Mammary microvascular endothelial cell (primary cell): ENCODE data around the gene IER5L. TPM values are rescaled to one million over a fixed set of nuclear protein-coding genes. Genes with fewer than 3 reads are reported as not detected.

Experiments used
- total RNA-seq: library from RNA; depleted of rRNA; stranded (reverse); fragments of >200 nt; gene quantifications from 2 replicates; pipeline ENCODE4 v1.2.3, GENCODE V29; 2015

Gene IER5L
- 19.2 and 22.7 TPM in 2 replicates for total RNA-seq

GRCh38 chr9:129177791-129178567, at the start of gene IER5L:
IER5L (minus strand) TSS chr9:129178261; CDS start chr9:129178052, 209 bp downstream.

Other genes starting within 250 kb of the IER5L start
- 35.5 and 37.8 TPM in 2 replicates for gene DOLK, start 230.7 kb downstream of the IER5L start, total RNA-seq
- 50.4 and 50.8 TPM in 2 replicates for gene NUP188, start 230.6 kb downstream of the IER5L start, total RNA-seq
- 41.3 and 46.2 TPM in 2 replicates for gene SH3GLB2, start 149.9 kb downstream of the IER5L start, total RNA-seq
- 11.9 and 15.8 TPM in 2 replicates for gene MIGA2, start 141.6 kb downstream of the IER5L start, total RNA-seq
- gene DOLPP1, start 97.2 kb downstream of the IER5L start, total RNA-seq, result 15.7 and 18.9 TPM in 2 replicates
- 35.0 and 37.0 TPM in 2 replicates for gene CRAT, start 67.5 kb downstream of the IER5L start, total RNA-seq
- gene PTPA, start 66.8 kb downstream of the IER5L start, total RNA-seq, result 118 and 121 TPM in 2 replicates